HEK293T (cell line): ENCODE data around the gene CHKA.

ENCODE experiments used
- ARNT ChIP-seq: fragments of 450-650 bp; IDR thresholded peaks from 2 replicates; pipeline ENCODE4 v1.6.1; 2017; ENCODE audit warnings: mild to moderate bottlenecking
- BHLHE40 ChIP-seq: fragments of 450-650 bp; IDR thresholded peaks from 2 replicates; pipeline ENCODE4 v1.6.1; 2016; ENCODE audit warnings: mild to moderate bottlenecking, moderate library complexity, borderline replicate concordance
- CTBP1 ChIP-seq: fragments of 450-650 bp; IDR thresholded peaks from 2 replicates; pipeline ENCODE4 v1.6.1; 2016; ENCODE audit warnings: borderline replicate concordance
- ELF4 ChIP-seq: fragments of 450-650 bp; IDR thresholded peaks from 2 replicates; pipeline ENCODE4 v1.6.1; 2017; ENCODE audit warnings: antibody characterized with exemption
- FOXA1 ChIP-seq: fragments of 450-650 bp; IDR thresholded peaks from 2 replicates; pipeline ENCODE4 v1.6.1; 2016; ENCODE audit warnings: mild to moderate bottlenecking
- FOXK2 ChIP-seq: fragments of 450-650 bp; IDR thresholded peaks from 2 replicates; pipeline ENCODE4 v1.6.1; 2016; ENCODE audit warnings: mild to moderate bottlenecking
- FOXM1 ChIP-seq: fragments of 450-650 bp; IDR thresholded peaks from 2 replicates; pipeline ENCODE4 v1.6.1; 2017; ENCODE audit warnings: mild to moderate bottlenecking, borderline replicate concordance
- HDGF ChIP-seq: fragments of 450-650 bp; IDR thresholded peaks from 2 replicates; pipeline ENCODE4 v1.6.1; 2017; ENCODE audit warnings: antibody characterized with exemption, borderline replicate concordance
- LEF1 ChIP-seq: fragments of 450-650 bp; IDR thresholded peaks from 2 replicates; pipeline ENCODE4 v1.6.1; 2017; ENCODE audit warnings: mild to moderate bottlenecking, borderline replicate concordance
- SP1 ChIP-seq: fragments of 450-650 bp; IDR thresholded peaks from 2 replicates; pipeline ENCODE4 v1.6.1; 2017
- SUZ12 ChIP-seq: fragments of 450-650 bp; IDR thresholded peaks from 2 replicates; pipeline ENCODE4 v1.6.1; 2016; ENCODE audit warnings: mild to moderate bottlenecking
- TARDBP ChIP-seq: fragments of 450-650 bp; IDR thresholded peaks from 2 replicates; pipeline ENCODE4 v1.6.1; 2016
- ZNF384 ChIP-seq: fragments of 450-650 bp; IDR thresholded peaks from 2 replicates; pipeline ENCODE4 v1.6.1; 2016

DNA sequence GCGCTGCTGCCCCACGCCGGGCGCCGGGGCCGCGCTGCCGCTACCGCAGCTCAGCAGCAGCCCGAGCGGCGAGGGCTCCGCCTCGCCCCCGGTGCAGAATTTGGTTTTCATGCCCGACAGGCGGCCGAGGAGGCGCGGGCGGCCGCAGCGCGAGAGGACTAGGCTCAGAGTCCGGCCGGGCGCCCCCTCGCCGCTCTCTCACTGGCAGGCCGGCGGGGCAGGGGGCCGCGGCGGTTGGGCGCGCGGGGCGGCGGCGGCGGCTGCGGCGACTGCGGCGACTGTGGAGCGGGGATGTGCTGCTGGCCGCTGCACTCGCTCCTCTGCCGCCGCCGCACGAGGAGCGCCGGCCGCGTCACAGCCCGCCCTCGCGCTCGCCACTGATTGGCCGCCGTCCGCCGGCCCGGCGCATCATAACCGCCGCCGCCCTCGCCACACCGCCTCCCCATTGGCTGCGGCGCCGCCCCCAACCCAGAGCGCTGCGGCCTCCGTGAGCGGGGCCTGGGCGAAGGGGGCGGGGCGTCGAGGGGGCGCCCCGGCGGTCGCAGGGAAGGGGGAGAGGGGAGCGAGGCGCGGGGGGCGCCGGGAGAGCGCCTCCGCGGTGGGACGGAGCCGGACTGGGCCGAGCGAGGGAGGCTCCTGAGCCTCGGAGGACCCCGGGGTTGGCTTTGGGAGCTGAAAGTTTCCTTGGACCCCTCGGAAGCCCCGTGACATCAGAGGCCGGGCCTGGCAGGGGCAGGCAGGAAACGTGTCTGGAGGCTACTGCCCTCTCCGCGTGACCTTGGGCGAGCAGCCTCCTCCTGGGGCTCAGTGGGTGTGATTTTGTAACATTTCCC, at the start of gene CHKA:
- TF ChIP-seq FOXK2 = no peak
- TF ChIP-seq TARDBP = no peak
- TF ChIP-seq BHLHE40 = no peak
- no peak for TF ChIP-seq FOXA1
- no peak for TF ChIP-seq ZNF384
- no peak for TF ChIP-seq SUZ12
- TF ChIP-seq ELF4 = no peak
- no peak for TF ChIP-seq CTBP1
- no peak for TF ChIP-seq SP1
- no peak for TF ChIP-seq FOXM1
- no peak for TF ChIP-seq ARNT
- no peak for TF ChIP-seq LEF1
- TF ChIP-seq HDGF = no peak
